Measurements from ENCODE around the gene C1R.
"Not testable (repeated sequence)": the region's sequence is repeated elsewhere in the genome, so short reads cannot be mapped to it uniquely, and the experiment has no call there.

Gene C1R

GRCh38 chr12:7065073-7065623, 27.1 kb downstream of the C1R start:
- no peak for DNase-seq

GRCh38 chr12:7064516-7064915, 27.7 kb downstream of the C1R start:
- DNase-seq: no peak

- DNase-seq: no peak
These were observed 30.6 kb downstream of the C1R start for GRCh38 chr12:7061596-7061995.

GRCh38 chr12:7061138-7061537, 31.1 kb downstream of the C1R start:
- DNase-seq: no peak

GRCh38 chr12:7060353-7060954, 31.8 kb downstream of the C1R start, which contains the start of gene C1S:
TSS of gene C1S (plus strand) at chr12:7060718. CDS start at chr12:7061913, 1,195 bp downstream.
- no peak for DNase-seq

- DNase-seq: no peak
These were observed 32.5 kb downstream of the C1R start for GRCh38 chr12:7059780-7060179.

GRCh38 chr12:7058850-7059395, 33.3 kb downstream of the C1R start:
- DNase-seq: no peak

- DNase-seq: no peak
These were observed 33.9 kb downstream of the C1R start for GRCh38 chr12:7058163-7058845.

- DNase-seq: not testable (repeated sequence)
These were observed 36.5 kb downstream of the C1R start for GRCh38 chr12:7055736-7056135.

GRCh38 chr12:7054925-7055324, 37.3 kb downstream of the C1R start:
- DNase-seq: no peak

GRCh38 chr12:7049973-7050372, 42.3 kb downstream of the C1R start:
- not testable (repeated sequence) for DNase-seq

GRCh38 chr12:7049445-7049951, 42.7 kb downstream of the C1R start:
- not testable (repeated sequence) for DNase-seq

- no peak for DNase-seq
These were observed 44.9 kb downstream of the C1R start for GRCh38 chr12:7047306-7047705.

GRCh38 chr12:7046383-7047105, 45.7 kb downstream of the C1R start:
- no peak for DNase-seq

- DNase-seq: no peak
These were observed 46.3 kb downstream of the C1R start for GRCh38 chr12:7045913-7046312.

GRCh38 chr12:7042842-7043241, 49.4 kb downstream of the C1R start:
- peak; percentile 31 for DNase-seq

GRCh38 chr12:7039403-7039802, 52.8 kb downstream of the C1R start:
- no peak for DNase-seq

- DNase-seq: no peak
These were observed 53.7 kb downstream of the C1R start for GRCh38 chr12:7038591-7038990.

GRCh38 chr12:7037411-7037810, 54.8 kb downstream of the C1R start:
- DNase-seq: not testable (repeated sequence)

GRCh38 chr12:7035463-7035862, 56.8 kb downstream of the C1R start:
- no peak for DNase-seq

GRCh38 chr12:7034464-7034863, 57.8 kb downstream of the C1R start:
- no peak for DNase-seq

- no peak for DNase-seq
These were observed 59.3 kb downstream of the C1R start for GRCh38 chr12:7032990-7033389.

- DNase-seq: no peak
These were observed 60.9 kb downstream of the C1R start for GRCh38 chr12:7031306-7031705.
